NCI-H2107 treated with DMSO at 0.1 percent for 48 hours (cell line): ENCODE results near the gene PHF13.
A peak's percentile ranks its signal among the peaks of the same experiment; 100 is the strongest.

Experiments used
- DNase-seq: peaks from one replicate; lab custom pipeline; 2025; ENCODE audit not compliant: unreplicated experiment; lab: John Stamatoyannopoulos, UW

The PHF13 gene

DNA sequence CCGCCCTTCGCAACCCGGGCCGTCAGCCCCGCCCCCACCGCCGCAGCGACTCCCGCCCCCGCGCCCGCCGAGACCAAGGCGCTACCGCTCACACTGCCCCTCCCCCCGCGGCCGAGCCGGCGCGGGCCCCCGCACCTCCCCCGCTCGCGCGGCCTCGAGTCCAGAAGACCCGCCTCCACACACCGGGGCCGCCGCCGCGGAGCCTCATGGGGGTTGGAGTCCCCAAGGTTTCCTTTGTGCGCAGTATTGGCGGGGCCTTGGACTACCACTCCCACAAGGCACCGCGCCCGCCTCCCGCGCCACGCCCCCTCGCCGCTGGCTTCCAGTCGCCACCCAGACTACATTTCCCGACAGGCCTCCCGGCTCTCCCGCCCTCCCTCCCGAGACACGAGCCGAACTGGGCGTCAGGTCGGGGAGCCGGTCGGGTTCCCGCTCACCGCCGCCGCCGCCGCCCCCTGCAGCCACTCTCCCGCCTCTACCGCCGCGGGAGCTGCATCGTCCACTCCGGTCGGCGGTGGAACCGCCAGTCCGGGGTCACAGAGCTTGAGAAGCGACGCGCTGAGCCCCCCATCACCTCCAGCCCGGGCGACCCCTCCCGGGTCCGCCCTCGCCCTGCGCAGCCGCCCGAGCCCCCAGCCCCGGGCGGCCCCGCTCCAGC is at the start of gene PHF13:
Gene PHF13, plus strand, starts transcription at position 371 of the 658 bp plus-strand sequence. CDS start 336 bp downstream, outside the sequence.
- peak; percentile 23 for DNase-seq

- DNase-seq, result no peak
These were observed 44.5 kb upstream of the PHF13 start for GRCh38 chr1:6569033-6569432.

DNA sequence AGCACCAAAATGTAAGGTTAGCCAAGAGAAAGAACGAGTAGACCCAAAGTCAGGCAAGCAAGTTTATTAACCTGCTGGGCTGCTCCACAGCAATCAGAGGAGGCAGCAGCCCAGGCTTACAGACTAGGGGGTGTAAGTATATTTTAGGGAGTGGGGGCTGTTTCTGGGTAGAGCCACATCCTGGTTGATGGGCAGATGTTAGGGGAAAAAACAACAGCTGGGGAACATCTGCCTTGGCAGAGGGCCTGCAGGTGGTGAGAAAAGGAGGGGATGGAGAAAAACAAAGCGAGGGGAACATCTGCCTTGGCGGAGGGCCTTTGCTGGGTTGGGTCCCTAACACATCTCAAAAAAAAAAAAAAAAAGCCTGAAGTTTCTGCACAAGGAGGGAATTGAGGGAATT is 43.4 kb upstream of the PHF13 start:
- no peak for DNase-seq

DNA sequence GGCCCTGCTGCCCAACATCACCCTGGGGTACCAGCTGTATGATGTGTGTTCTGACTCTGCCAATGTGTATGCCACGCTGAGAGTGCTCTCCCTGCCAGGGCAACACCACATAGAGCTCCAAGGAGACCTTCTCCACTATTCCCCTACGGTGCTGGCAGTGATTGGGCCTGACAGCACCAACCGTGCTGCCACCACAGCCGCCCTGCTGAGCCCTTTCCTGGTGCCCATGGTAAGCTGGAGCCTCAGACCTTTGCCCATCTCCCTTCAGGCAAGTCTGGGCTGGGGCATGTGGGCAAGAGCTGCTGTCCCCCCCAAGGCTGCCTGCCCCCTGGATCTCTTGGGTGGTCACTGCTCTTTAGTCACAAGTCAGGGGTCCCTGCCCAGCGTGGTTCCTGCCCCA is 42.5 kb upstream of the PHF13 start:
- no peak for DNase-seq

- no peak for DNase-seq
These were observed 40.7 kb upstream of the PHF13 start for GRCh38 chr1:6572653-6573383.

DNA sequence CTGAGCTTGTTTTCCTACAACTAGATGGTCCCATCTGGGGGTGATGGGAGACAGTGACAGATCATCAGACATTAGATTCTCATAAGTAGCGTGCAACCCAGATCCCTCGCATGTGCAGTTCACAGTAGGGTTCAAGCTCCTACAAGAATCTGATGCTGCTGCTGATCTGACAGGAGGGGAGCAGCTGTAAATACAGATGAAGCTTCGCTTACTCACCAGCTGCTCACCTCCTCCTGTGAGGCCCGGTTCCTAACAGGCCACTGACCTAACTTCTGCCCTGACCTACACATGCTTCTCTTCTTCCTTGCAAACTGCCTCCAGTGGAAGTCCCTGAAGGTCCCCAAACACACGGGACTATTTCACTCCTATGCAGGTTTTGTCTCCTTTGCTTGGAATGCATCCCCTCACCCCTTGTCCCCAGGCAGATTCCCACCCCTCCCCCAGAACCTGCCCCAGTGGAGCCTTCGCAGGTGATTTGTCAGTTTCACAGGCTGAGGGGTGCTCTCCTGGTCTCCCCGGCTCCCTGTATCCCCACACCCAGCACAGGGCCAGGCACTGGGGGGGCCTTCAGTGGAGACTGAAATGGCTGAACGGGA is 39.4 kb upstream of the PHF13 start:
- DNase-seq, result no peak

DNA sequence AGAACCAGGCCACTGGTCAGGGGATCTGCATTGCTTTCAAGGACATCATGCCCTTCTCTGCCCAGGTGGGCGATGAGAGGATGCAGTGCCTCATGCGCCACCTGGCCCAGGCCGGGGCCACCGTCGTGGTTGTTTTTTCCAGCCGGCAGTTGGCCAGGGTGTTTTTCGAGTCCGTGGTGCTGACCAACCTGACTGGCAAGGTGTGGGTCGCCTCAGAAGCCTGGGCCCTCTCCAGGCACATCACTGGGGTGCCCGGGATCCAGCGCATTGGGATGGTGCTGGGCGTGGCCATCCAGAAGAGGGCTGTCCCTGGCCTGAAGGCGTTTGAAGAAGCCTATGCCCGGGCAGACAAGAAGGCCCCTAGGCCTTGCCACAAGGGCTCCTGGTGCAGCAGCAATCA is 38.7 kb upstream of the PHF13 start:
- DNase-seq, result no peak

DNA sequence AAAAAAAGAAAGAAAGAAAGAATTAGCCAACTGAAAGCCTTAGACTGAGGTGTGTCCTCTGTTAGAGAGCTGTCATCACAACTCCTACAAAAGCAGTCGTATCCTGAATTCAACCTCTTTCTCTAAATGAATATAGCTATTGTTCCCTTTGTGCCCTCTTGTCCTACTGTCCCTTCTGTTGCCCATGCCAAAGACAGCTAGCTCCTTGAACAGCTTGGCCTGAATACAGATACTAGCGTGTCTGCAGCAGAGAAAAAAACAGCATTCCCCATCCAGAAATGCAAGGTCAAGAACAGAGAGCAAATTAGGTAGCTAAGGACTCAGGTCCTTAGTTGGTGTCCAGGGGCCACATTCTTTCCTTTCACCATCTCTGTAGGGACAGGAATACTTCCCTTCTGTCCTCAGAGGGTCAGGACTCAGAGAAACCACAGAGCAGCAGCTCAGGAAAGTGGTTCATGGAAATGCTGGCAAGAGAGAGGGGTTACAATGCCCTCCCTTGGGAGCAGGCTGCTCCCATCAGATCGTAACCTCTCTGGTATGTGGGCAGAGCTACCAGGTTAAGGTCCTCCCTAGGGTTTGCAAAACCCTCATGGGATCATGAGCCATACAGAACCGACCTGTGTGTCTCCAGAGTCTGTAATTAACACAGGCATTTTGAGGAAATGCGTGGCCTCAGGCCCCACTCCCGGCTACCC is 35.6 kb upstream of the PHF13 start:
- DNase-seq, result no peak

GRCh38 chr1:6578624-6579373 is 34.7 kb upstream of the PHF13 start:
- DNase-seq, result no peak

- peak; percentile 40 for DNase-seq
These were observed 34.0 kb upstream of the PHF13 start, which contains the start of gene ZBTB48 for GRCh38 chr1:6579374-6580118. Gene ZBTB48, plus strand, starts transcription at chr1:6579994. Its CDS starts 616 bp downstream, at chr1:6580610.

DNA sequence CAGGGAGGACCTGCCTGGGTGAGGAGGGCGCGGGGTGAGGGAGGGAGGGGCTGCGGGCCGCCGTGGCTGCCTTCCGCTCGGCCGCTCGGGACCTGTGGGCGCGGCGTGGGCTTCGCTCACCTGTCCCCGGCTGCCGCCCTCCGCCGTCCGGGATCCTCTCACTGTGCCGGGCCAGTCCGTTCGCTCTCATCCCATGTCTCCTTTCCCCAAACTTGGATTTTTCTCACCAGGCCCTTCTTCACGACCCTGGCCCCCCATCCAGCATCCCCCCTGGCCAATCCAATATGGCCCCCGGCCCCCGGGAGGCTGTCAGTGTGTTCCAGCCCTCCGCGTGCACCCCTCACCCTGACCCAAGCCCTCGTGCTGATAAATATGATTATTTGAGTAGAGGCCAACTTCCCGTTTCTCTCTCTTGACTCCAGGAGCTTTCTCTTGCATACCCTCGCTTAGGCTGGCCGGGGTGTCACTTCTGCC is 33.4 kb upstream of the PHF13 start:
- DNase-seq, result no peak

GRCh38 chr1:6580593-6581409 is 32.7 kb upstream of the PHF13 start:
- DNase-seq, result no peak

GRCh38 chr1:6581561-6582305 is 31.8 kb upstream of the PHF13 start:
- DNase-seq, result no peak

- DNase-seq, result no peak
These were observed 31.2 kb upstream of the PHF13 start for GRCh38 chr1:6582370-6582769.

DNA sequence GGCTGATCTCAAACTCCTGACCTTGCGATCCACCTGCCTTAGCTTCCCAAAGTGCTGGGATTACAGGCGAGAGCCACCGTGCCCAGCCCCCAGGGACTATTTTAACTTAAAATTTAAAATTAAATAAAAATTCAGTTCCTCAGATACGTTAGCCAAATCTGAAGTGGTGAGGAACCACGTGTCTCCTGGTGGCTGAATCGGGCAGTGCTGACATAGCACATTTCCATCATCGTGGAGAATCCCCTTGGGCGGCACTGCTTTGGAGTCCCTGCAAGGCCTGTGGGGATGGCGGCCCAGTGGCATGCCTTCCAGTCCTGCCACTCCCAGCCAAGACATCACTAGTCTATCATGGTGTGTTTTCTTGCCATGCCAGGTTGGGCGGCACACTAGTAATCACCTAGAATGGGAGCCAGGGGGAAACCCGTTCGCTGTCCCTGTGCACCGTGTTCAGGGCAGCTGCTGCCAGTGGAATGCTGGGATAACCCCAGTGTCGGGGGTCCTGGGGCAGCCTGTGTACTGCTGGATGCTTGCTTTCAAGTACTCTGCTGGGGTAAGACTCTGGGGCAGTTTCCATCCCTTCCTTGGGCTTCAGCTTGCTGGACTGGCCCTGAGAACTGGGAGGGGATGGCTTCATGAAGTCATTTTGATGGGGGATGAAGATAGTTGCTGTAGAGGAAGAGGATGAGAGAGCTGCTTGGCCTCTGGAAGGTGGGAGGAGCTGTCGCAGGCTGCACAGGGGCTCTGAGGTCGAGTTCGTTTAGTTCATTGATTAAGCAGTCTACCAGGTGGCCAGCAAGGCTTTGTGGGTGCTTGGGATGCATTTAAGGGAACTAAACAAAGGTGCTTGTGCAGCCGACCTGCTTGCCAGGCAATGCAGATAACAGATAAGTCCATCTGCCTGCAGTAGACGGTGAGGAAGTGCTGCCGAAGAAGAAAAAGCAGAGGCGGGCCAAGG is 29.1 kb upstream of the PHF13 start:
- no peak for DNase-seq

- DNase-seq, result no peak
These were observed 28.3 kb upstream of the PHF13 start for GRCh38 chr1:6585081-6585722.

DNA sequence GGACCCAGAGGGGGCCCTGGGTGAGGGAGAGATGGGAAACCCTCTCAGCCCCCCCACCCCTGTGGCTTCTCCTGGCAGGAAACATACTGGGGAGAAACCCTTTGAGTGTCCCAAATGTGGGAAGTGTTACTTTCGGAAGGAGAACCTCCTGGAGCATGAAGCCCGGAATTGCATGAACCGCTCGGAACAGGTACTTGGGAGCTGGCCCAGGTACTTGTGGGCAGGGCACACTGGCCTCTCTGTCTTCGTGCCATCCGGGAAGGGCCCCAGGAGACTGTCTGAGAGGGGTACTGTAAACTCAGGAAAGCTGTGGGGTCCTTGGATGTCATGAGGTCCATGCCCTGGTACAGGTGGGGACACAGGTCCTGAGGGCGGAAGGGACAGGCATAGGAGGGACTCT is 27.7 kb upstream of the PHF13 start:
- DNase-seq, result no peak
